K562 (cell line): ENCODE data around the gene ADD3. TPM values are rescaled to one million over a fixed set of nuclear protein-coding genes. Genes with fewer than 3 reads are reported as not detected.

Experiments
- ATAC-seq: fragments of 200-7000 bp; cut with Tn5 transposase; 3 replicates; pipeline ENCODE4 v1.9.1; 2020; ENCODE audit warnings: moderate library complexity
- BruUV-seq: library from RNA; stranded (reverse); fragments of 400-500 nt; replicated peaks from 2 replicates; lab custom pipeline; 2021; lab: Mats Ljungman, UMichigan
- CTCF ChIA-PET: fragments of 300-600 bp; formaldehyde crosslinking; extraction: SDS; loops from one replicate; lab custom pipeline; 2021; ENCODE audit warnings: low intra/inter-chr PET ratio; lab: Yijun Ruan, JAX
- POLR2A ChIA-PET: fragments of 300-600, 350-650 bp; sonication (Branson Sonifier 250); formaldehyde crosslinking; extraction: SDS; loops from one replicate; lab custom pipeline; 2021; ENCODE audit warnings: antibody characterized with exemption, inconsistent platforms; lab: Yijun Ruan, JAX
- DNase-seq, 4 experiments: peaks; one replicate each; pipeline versions ENCODE4 v3.0.0 to v3.0.0-alpha.2; 2011 to 2018; ENCODE audit warnings: low spot score in 3 of 4, mixed read lengths in 3 of 4; ENCODE audit errors: extremely low read depth in 1 of 4
- FAIRE-seq: peaks from 2 replicates; lab custom pipeline; 2011; peaks lifted over from hg19 to GRCh38; lab: Jason Lieb, UNC
- H2AFZ ChIP-seq: 2 replicates; pipeline ENCODE4 v1.6.0; 2011; ENCODE audit warnings: low read depth, low read length, control low read depth, inconsistent platforms
- H3K27ac ChIP-seq: fragments of 200-600 bp; 3 replicates; pipeline ENCODE4 v1.8.0; 2011; ENCODE audit warnings: low read depth, mild to moderate bottlenecking, control low read depth, inconsistent platforms, low read length, moderate library complexity, mixed read lengths; ENCODE audit errors: extremely low read depth
- H3K27me3 ChIP-seq, 2 experiments: fragments of 300-600 bp in 1 of 2; 2 replicates in 1 of 2; 3 replicates in 1 of 2; pipeline versions ENCODE4 v1.6.0 to v1.8.0; 2011; ENCODE audit warnings: inconsistent platforms in 2 of 2, low read length in 2 of 2, mild to moderate bottlenecking in 1 of 2, mixed read lengths in 1 of 2, moderate library complexity in 1 of 2; ENCODE audit not compliant: control insufficient read depth in 2 of 2, insufficient read depth in 2 of 2
- H3K36me3 ChIP-seq: fragments of 300-600 bp; 3 replicates; pipeline ENCODE4 v1.8.0; 2011; ENCODE audit warnings: mild to moderate bottlenecking, low read length, inconsistent platforms; ENCODE audit not compliant: control insufficient read depth, insufficient read depth
- H3K4me1 ChIP-seq, 2 experiments: fragments of 200-600 bp in 1 of 2; replicated peaks in 1 of 2; 2 replicates in 1 of 2; 3 replicates in 1 of 2; pipeline versions ENCODE4 v1.5.1 to v1.8.0; 2011; ENCODE audit warnings: inconsistent platforms in 2 of 2, low read length in 2 of 2, mild to moderate bottlenecking in 1 of 2, mixed read lengths in 1 of 2, moderate library complexity in 1 of 2; ENCODE audit not compliant: control insufficient read depth in 2 of 2, insufficient read depth in 2 of 2
- H3K4me2 ChIP-seq: 2 replicates; pipeline ENCODE4 v1.6.1; 2011; ENCODE audit warnings: low read length, control low read depth, inconsistent platforms, mixed read lengths; ENCODE audit not compliant: insufficient read depth
- H3K4me3 ChIP-seq: fragments of 200-600 bp; sonication (generic), shearing (Covaris generic); 2 replicates; pipeline ENCODE4 v1.5.1; 2016; ENCODE audit warnings: control low read depth, inconsistent platforms
- H3K79me2 ChIP-seq: fragments of 200-600 bp; 3 replicates; pipeline ENCODE4 v1.8.0; 2011; ENCODE audit warnings: low read length, inconsistent platforms; ENCODE audit not compliant: control insufficient read depth, insufficient read depth
- H3K9ac ChIP-seq, 2 experiments: 2 replicates each; pipeline versions ENCODE4 v1.6.0 to v1.6.1; 2011; ENCODE audit warnings: low read depth in 2 of 2, low read length in 2 of 2, control low read depth in 1 of 2, inconsistent platforms in 1 of 2, mild to moderate bottlenecking in 1 of 2, mixed read lengths in 1 of 2; ENCODE audit not compliant: insufficient read depth in 1 of 2
- H3K9me1 ChIP-seq: one replicate; pipeline ENCODE4 v1.6.0; 2011; ENCODE audit warnings: inconsistent platforms, mild to moderate bottlenecking, low read length, moderate library complexity; ENCODE audit not compliant: control insufficient read depth, insufficient read depth
- H3K9me3 ChIP-seq: replicated peaks from 2 replicates; pipeline ENCODE4 v1.5.1; 2011; ENCODE audit warnings: low read depth, low read length, inconsistent platforms; ENCODE audit not compliant: control insufficient read depth, insufficient read depth
- H4K20me1 ChIP-seq: replicated peaks from 2 replicates; pipeline ENCODE4 v1.6.1; 2011; ENCODE audit warnings: low read length, inconsistent platforms, mixed read lengths; ENCODE audit not compliant: control insufficient read depth, insufficient read depth
- CBX1 ChIP-seq: sonication (generic); IDR thresholded peaks from 2 replicates; pipeline ENCODE4 v1.6.1; 2016; ENCODE audit warnings: antibody characterized with exemption, low read depth, mild to moderate bottlenecking
- DPF2 ChIP-seq: fragments of 450-650 bp; IDR thresholded peaks from 2 replicates; pipeline ENCODE4 v1.6.1; 2016
- EWSR1 ChIP-seq: fragments of 450-650 bp; IDR thresholded peaks from 2 replicates; pipeline ENCODE4 v1.6.1; 2018; ENCODE audit warnings: borderline replicate concordance, mild to moderate bottlenecking, low read depth, moderate library complexity; ENCODE audit not compliant: partially characterized antibody
- HNRNPUL1 ChIP-seq: fragments of 200-400 bp; formaldehyde crosslinking; IDR thresholded peaks from 2 replicates; pipeline ENCODE4 v1.6.1; 2017; ENCODE audit warnings: low read length
- MTA2 ChIP-seq: fragments of 450-650 bp; IDR thresholded peaks from 2 replicates; pipeline ENCODE4 v1.6.1; 2016; ENCODE audit warnings: low read depth
- MYBL2 ChIP-seq, 2 experiments: fragments of 450-650 bp in 1 of 2; sonication (generic) in 1 of 2; formaldehyde crosslinking in 1 of 2; IDR thresholded peaks; 2 replicates each; pipeline versions ENCODE4 v1.6.1 to v1.8.1; 2017 to 2022; ENCODE audit warnings: borderline replicate concordance in 1 of 2, inconsistent platforms in 1 of 2, low read depth in 1 of 2, mild to moderate bottlenecking in 1 of 2, missing genetic modification reagents in 1 of 2, moderate library complexity in 1 of 2
- NFE2 ChIP-seq: IDR thresholded peaks from 2 replicates; pipeline ENCODE4 v1.6.1; 2014; ENCODE audit warnings: antibody characterized with exemption, low read depth
- PHB ChIP-seq: fragments of 250-450 bp; sonication (Bioruptor Pico); IDR thresholded peaks from 2 replicates; pipeline ENCODE4 v1.5.0; 2021
- PPARD ChIP-seq: fragments of 250-450 bp; sonication (Bioruptor Pico); IDR thresholded peaks from 2 replicates; pipeline ENCODE4 v1.8.0; 2022; ENCODE audit warnings: inconsistent platforms, mild to moderate bottlenecking, moderate library complexity
- SIN3A ChIP-seq, 2 experiments: fragments of 150-350 bp in 1 of 2; IDR thresholded peaks; 2 replicates each; pipeline ENCODE4 v1.6.1; 2011 to 2016; ENCODE audit warnings: borderline replicate concordance in 2 of 2, low read depth in 2 of 2, low read length in 2 of 2, mild to moderate bottlenecking in 2 of 2, moderate library complexity in 2 of 2; ENCODE audit not compliant: control insufficient read depth in 1 of 2
- TCF7L2 ChIP-seq: fragments of 150-350 bp; IDR thresholded peaks from 2 replicates; pipeline ENCODE4 v1.6.1; 2016; ENCODE audit warnings: low read depth, mild to moderate bottlenecking, low read length, moderate library complexity
- ZFP1 ChIP-seq: fragments of 450-650 bp; formaldehyde crosslinking; IDR thresholded peaks from 2 replicates; pipeline ENCODE4 v1.4.0; 2020; ENCODE audit warnings: mild to moderate bottlenecking, mixed read lengths
- ZNF121 ChIP-seq: sonication (generic); formaldehyde crosslinking; conservative IDR thresholded peaks from 2 replicates; pipeline ENCODE4 v1.8.0; 2022; ENCODE audit warnings: missing genetic modification reagents
- ZNF830 ChIP-seq: fragments of 250-450 bp; sonication (Bioruptor Pico); IDR thresholded peaks from 2 replicates; pipeline ENCODE4 v1.5.0; 2021; ENCODE audit warnings: mild to moderate bottlenecking
- WGBS: fragments of 100-300 bp; shearing (Covaris generic); methylation state at CpG from one replicate; pipeline ENCODE4 v1.1.6; 2016; ENCODE audit warnings: low coverage, mixed read lengths; ENCODE audit not compliant: insufficient coverage; ENCODE audit errors: missing lambda C conversion rate; 5-methylcytosine and 5-hydroxymethylcytosine counted together
- in situ Hi-C: fragments of 300-500 bp; cut with MboI; formaldehyde crosslinking; loops from 4 replicates; pipeline ENCODE4 v1.15.0; 2018; ENCODE audit warnings: inconsistent platforms, mixed read lengths
- intact Hi-C: fragments of 100-400 bp; cut with micrococcal nuclease; formaldehyde crosslinking; loops from 2 replicates; pipeline ENCODE4 v1.14.2; 2022
- polyA plus RNA-seq, 8 experiments: library from polyadenylated mRNA; depleted of rRNA in 4 of 8; stranded (reverse) in 5 of 8; unstranded in 3 of 8; fragments of >200 nt; fragmentation: Nextera tagmentation in 2 of 8; fragmentation: Illumina TruSeq in 1 of 8; extraction: Ambion mirVana in 2 of 8; extraction: Trizol in 1 of 8; gene quantifications; 2 replicates each; pipeline versions ENCODE4 v1.2.1 to v1.2.3, GENCODE V29; 2011 to 2014; ENCODE audit warnings: inconsistent platforms in 1 of 8, missing spikeins in 1 of 8
- total RNA-seq, 7 experiments: library from RNA; depleted of rRNA in 6 of 7; stranded (reverse); fragments of >200 nt in 6 of 7; fragmentation: Illumina TruSeq in 2 of 7; extraction: Trizol in 2 of 7; gene quantifications; 2 replicates each; pipeline versions ENCODE4 v1.2.1 to v1.2.3, GENCODE V29; 2011 to 2021; ENCODE audit warnings: low replicate concordance in 1 of 7
- TF ChIP-seq, protein P1 (sequence below): sonication (generic); IDR thresholded peaks from 2 replicates; pipeline ENCODE4 v1.6.1; 2016
- TF ChIP-seq, protein P2 (sequence below): fragments of 250-450 bp; sonication (Bioruptor Pico); IDR thresholded peaks from 2 replicates; pipeline ENCODE4 v1.5.0; 2021; ENCODE audit warnings: mild to moderate bottlenecking, moderate library complexity

Gene ADD3
- total and polyA plus RNA-seq, 9 of the 15 experiments (the other 6 are each of a cell fraction or from before 2014, with no cell fraction given): 13.2 to 125 (median 31.7) TPM

GRCh38 chr10:109996225-109996624 lies 11.6 kb upstream of the ADD3 start (continued):
- TF ChIP-seq SIN3A (IDR thresholded peaks at IDR 0.05; ENCODE audit: borderline replicate concordance in 2 of 2, control insufficient read depth in 1 of 2, low read depth in 2 of 2, low read length in 2 of 2) (no peak), DPF2 (peak; percentile 45), ZFP1 (CRISPR knock-in tag) (no peak), ZNF121 (CRISPR knock-in tag) (no peak)
- TF ChIP-seq, protein P1, sequence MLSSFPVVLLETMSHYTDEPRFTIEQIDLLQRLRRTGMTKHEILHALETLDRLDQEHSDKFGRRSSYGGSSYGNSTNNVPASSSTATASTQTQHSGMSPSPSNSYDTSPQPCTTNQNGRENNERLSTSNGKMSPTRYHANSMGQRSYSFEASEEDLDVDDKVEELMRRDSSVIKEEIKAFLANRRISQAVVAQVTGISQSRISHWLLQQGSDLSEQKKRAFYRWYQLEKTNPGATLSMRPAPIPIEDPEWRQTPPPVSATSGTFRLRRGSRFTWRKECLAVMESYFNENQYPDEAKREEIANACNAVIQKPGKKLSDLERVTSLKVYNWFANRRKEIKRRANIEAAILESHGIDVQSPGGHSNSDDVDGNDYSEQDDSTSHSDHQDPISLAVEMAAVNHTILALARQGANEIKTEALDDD: peak; percentile 32

GRCh38 chr10:109996766-109997171 lies 11.0 kb upstream of the ADD3 start:
- Histone ChIP-seq H3K27ac (peak overlapping the region; percentile 34; the same call in 2 of the 3 replicates), H3K27me3 (no peaks in the 10 kb centered on the region), H3K4me3 (no peak overlapping the region), H2AFZ (peak overlapping the region; percentile 49), H3K4me2 (peak overlapping the region; percentile 42; the same call in 1 of the 2 replicates), H3K9me3 (no peaks in the 10 kb centered on the region), H3K4me1 (peaks cover 7 to 34% of the 10 kb centered on the region in 2 experiments; a peak in 3 of 5 replicates), H3K36me3 (no peaks in the 10 kb centered on the region), H4K20me1 (no peaks in the 10 kb centered on the region), H3K9me1 (no peaks in the 10 kb centered on the region), H3K9ac (peak overlapping the region in 1 of 2 experiments; percentile 6; a peak in 1 of 4 replicates), H3K79me2 (no peaks in the 10 kb centered on the region)
- no TSS peak for BruUV-seq
- DNase-seq: no peak
- intact Hi-C loops (no loop called here), in situ Hi-C loops (no loop called here)
- no peak for FAIRE-seq
- WGBS: 17% methylated on average over 3 of the region's 3 CpGs
- CTCF ChIA-PET: no interaction called here
- ATAC-seq: peak; percentile 25; the same call in 2 of the 3 replicates
- POLR2A ChIA-PET: interaction anchor here (0.6 to 1.1 kb wide), 2 partner anchors 9 to 151 kb away, joined by 3 to 5 read pairs; no protein-coding TSS in a partner anchor
- TF ChIP-seq TCF7L2 (no peak), PPARD (CRISPR knock-in tag) (no peak), CBX1 (no peak), PHB (CRISPR knock-in tag) (no peak), MTA2 (no peak), HNRNPUL1 (no peak), MYBL2 (IDR thresholded peaks at IDR 0.05; ENCODE audit: low read depth) (no peak), MYBL2 (CRISPR knock-in tag; IDR thresholded peaks at IDR 0.05; ENCODE audit: borderline replicate concordance) (no peak), NFE2 (no peak), ZNF830 (CRISPR knock-in tag) (no peak), DPF2 (no peak), EWSR1 (no peak)
- TF ChIP-seq, protein P2, sequence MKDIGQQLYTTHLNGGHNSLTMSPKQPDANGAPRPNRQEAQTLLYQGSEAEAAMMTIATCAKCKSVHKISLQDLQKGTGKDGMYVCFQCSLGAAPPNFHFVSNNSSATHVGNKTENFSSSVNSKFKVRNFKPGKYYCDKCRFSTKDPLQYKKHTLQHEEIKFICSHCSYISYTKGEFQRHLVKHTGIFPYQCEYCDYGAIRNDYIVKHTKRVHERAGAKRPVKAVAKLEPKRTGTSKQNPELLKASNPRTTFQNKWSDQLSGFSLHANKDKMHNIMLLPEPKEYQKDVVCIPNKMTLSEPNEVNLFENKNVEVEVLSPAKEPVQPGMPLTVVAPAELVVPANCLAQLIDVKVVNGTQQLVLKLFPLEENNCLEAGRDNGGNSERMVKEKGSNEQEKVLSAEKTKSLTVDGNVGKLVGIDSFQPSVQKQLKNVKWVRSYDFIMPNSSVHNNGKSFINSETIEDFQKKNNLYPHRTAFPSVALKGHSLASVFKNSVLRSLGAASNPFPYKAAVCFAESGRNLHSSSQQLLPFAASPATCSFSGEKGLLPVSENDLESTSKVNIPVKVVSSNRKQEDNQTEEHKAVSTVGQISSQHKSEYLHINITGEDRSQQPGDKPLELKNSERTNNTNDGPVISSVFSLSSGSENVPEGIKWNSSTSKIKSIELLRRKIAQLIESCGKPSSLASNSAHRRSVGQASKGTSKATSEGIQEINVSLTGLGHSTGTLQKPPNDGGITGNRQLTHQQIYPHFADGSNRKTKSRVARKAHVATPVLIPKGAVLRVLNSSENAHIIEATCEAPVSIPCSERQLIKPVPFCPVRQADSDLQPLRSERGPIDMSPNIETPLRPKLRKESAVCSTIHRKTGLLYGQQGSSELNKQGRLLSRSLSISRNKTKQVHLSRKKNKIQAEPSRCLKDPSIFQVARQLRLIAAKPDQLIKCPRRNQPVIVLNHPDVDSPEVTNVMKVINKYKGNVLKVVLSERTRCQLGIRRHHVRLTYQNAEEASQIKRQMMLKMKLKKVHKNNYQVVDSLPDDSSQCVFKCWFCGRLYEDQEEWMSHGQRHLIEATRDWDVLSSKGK (CRISPR knock-in tag): no peak
